ENCODE measurements around the gene NR2C2AP.

GRCh38 chr19:19227217-19227616 lies 24.0 kb upstream of the NR2C2AP start:
- TF ChIP-seq, protein P1, sequence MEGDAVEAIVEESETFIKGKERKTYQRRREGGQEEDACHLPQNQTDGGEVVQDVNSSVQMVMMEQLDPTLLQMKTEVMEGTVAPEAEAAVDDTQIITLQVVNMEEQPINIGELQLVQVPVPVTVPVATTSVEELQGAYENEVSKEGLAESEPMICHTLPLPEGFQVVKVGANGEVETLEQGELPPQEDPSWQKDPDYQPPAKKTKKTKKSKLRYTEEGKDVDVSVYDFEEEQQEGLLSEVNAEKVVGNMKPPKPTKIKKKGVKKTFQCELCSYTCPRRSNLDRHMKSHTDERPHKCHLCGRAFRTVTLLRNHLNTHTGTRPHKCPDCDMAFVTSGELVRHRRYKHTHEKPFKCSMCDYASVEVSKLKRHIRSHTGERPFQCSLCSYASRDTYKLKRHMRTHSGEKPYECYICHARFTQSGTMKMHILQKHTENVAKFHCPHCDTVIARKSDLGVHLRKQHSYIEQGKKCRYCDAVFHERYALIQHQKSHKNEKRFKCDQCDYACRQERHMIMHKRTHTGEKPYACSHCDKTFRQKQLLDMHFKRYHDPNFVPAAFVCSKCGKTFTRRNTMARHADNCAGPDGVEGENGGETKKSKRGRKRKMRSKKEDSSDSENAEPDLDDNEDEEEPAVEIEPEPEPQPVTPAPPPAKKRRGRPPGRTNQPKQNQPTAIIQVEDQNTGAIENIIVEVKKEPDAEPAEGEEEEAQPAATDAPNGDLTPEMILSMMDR (conservative IDR thresholded peaks at IDR 0.05), result no peak
- TF ChIP-seq ZFX (IDR thresholded peaks at IDR 0.05), result no peak
